Measurements from ENCODE around the gene ANTXR1.

The ANTXR1 gene

GRCh38 chr2:69026691-69027459 lies 13.9 kb downstream of the ANTXR1 start:
- Histone ChIP-seq H2AFZ (ENCODE audit: low read depth, low read length) (no peak overlapping the region), H3K4me3 (ENCODE audit: low read depth in 1 of 2, low read length in 2 of 2) (no peak overlapping the region), H3K36me3 (ENCODE audit: insufficient read depth, low read length) (no peaks in the 10 kb centered on the region), H3K4me2 (ENCODE audit: insufficient read depth, low read length) (no peak overlapping the region), H3K4me1 (ENCODE audit: insufficient read depth, low read length) (no peaks in the 10 kb centered on the region), H3K27me3 (ENCODE audit: insufficient read depth, low read length, poor library complexity) (no peaks in the 10 kb centered on the region), H3K9ac (ENCODE audit: low read depth, low read length) (no peak overlapping the region), H3K27ac (ENCODE audit: low read length) (no peak overlapping the region), H3K79me2 (ENCODE audit: insufficient read depth, low read length) (peaks cover 29% of the 10 kb centered on the region; the same call in 1 of the 2 replicates), H4K20me1 (ENCODE audit: insufficient read depth, low read length) (peaks cover 3% of the 10 kb centered on the region; the same call in 1 of the 2 replicates), H3K9me3 (ENCODE audit: insufficient read depth, low read length, severe bottlenecking) (peaks cover 7% of the 10 kb centered on the region)
- TF ChIP-seq EZH2 (IDR thresholded peaks at IDR 0.05; ENCODE audit: borderline replicate concordance, low read depth, low read length, severe bottlenecking) = no peak
- DNase-seq (no peak), ATAC-seq (ENCODE audit: insufficient read depth, low read depth) (no peak)

DNA sequence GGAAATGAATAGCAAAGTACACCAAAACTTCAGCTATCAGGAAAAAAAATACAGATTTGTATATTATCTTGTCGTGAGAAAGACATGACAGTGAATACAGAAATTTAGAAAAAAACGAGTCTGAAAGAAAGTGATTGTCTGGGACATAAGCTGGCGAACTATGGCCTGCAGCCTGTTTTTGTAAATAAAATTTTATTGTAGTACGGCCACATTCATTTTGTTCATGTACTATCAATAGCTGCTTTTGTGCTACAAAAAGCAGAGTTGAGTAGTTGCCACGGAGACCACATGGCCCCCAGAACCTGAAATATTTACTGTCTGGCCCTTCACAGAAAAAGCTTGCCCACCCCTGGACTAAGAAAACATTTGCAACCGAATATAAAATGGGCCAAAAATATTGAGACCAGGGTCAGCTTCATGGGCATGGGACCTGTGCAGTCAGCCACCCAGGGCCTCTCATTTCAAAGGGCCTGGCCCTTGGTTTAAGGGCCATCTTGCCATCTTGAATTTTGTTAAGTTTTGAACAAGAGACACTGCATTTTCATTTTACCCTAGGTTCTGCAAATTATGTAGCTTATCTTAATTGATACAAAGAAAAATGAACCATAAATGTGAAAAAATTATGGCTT lies 17.9 kb downstream of the ANTXR1 start:
- H3K4me3 ChIP-seq (ENCODE audit: low read depth in 1 of 2, low read length in 2 of 2) = no peak overlapping the region
- no peak for TF ChIP-seq EZH2 (IDR thresholded peaks at IDR 0.05; ENCODE audit: borderline replicate concordance, low read depth, low read length, severe bottlenecking)
- no peak for TF ChIP-seq CTCF (IDR thresholded peaks at IDR 0.05; ENCODE audit: borderline replicate concordance, extremely low read depth, low read length, poor library complexity, severe bottlenecking)
- no peak overlapping the region for H3K27ac ChIP-seq (ENCODE audit: low read length)

DNA sequence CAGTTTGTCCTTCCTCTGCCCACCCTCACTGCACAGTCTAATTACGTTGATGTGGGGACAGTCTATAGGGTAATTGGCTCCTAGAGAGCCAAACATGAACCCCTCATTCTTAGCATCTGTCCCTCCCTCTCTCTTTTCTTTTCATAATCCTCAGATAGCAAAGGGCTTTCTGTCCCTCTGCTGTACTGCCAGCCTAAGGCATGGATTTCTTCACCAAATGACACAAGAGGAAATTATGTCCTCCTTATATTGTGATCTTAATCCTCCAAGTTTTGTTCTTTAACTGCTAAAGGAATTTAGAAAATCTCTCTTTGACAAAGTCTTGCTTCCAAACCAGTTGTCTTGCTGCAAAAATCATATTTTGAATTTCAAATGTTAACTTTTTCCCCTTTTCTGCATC lies 18.5 kb downstream of the ANTXR1 start:
- ATAC-seq (ENCODE audit: insufficient read depth, low read depth) (no peak), DNase-seq (no peak)
- no peaks in the 10 kb centered on the region; the same call in 1 of the 2 replicates for H4K20me1 ChIP-seq (ENCODE audit: insufficient read depth, low read length)
- H3K27me3 ChIP-seq (ENCODE audit: insufficient read depth, low read length, poor library complexity) = no peaks in the 10 kb centered on the region
- no peaks in the 10 kb centered on the region for H3K4me1 ChIP-seq (ENCODE audit: insufficient read depth, low read length)
- no peaks in the 10 kb centered on the region for H3K36me3 ChIP-seq (ENCODE audit: insufficient read depth, low read length)
- peaks cover 7% of the 10 kb centered on the region for H3K9me3 ChIP-seq (ENCODE audit: insufficient read depth, low read length, severe bottlenecking)
- H3K79me2 ChIP-seq (ENCODE audit: insufficient read depth, low read length) = peaks cover 15% of the 10 kb centered on the region
- no peak overlapping the region for H3K9ac ChIP-seq (ENCODE audit: low read depth, low read length)
- no peak overlapping the region for H3K4me2 ChIP-seq (ENCODE audit: insufficient read depth, low read length)
- no peak overlapping the region for H2AFZ ChIP-seq (ENCODE audit: low read depth, low read length)
- TF ChIP-seq CTCF (IDR thresholded peaks at IDR 0.05; ENCODE audit: borderline replicate concordance, extremely low read depth, low read length, poor library complexity, severe bottlenecking) = no peak
- TF ChIP-seq EZH2 (IDR thresholded peaks at IDR 0.05; ENCODE audit: borderline replicate concordance, low read depth, low read length, severe bottlenecking) = no peak
- H3K4me3 ChIP-seq (ENCODE audit: low read depth in 1 of 2, low read length in 2 of 2) = no peak overlapping the region
- no peak overlapping the region for H3K27ac ChIP-seq (ENCODE audit: low read length)

More for the DNA sequence above, 17.9 kb downstream of the ANTXR1 start:
- Histone ChIP-seq H3K4me2 (ENCODE audit: insufficient read depth, low read length) (no peak overlapping the region), H2AFZ (ENCODE audit: low read depth, low read length) (no peak overlapping the region), H3K9me3 (ENCODE audit: insufficient read depth, low read length, severe bottlenecking) (peaks cover 7% of the 10 kb centered on the region), H3K79me2 (ENCODE audit: insufficient read depth, low read length) (peaks cover 15% of the 10 kb centered on the region), H3K9ac (ENCODE audit: low read depth, low read length) (no peak overlapping the region), H4K20me1 (ENCODE audit: insufficient read depth, low read length) (no peaks in the 10 kb centered on the region; the same call in 1 of the 2 replicates), H3K36me3 (ENCODE audit: insufficient read depth, low read length) (no peaks in the 10 kb centered on the region), H3K27me3 (ENCODE audit: insufficient read depth, low read length, poor library complexity) (no peaks in the 10 kb centered on the region), H3K4me1 (ENCODE audit: insufficient read depth, low read length) (no peaks in the 10 kb centered on the region)
- DNase-seq = no peak
- ATAC-seq (ENCODE audit: insufficient read depth, low read depth) = no peak

- Histone ChIP-seq H3K4me2 (ENCODE audit: insufficient read depth, low read length) (no peak overlapping the region), H3K27ac (ENCODE audit: low read length) (no peak overlapping the region), H4K20me1 (ENCODE audit: insufficient read depth, low read length) (no peaks in the 10 kb centered on the region; the same call in 1 of the 2 replicates), H2AFZ (ENCODE audit: low read depth, low read length) (no peak overlapping the region), H3K36me3 (ENCODE audit: insufficient read depth, low read length) (no peaks in the 10 kb centered on the region), H3K9ac (ENCODE audit: low read depth, low read length) (no peak overlapping the region), H3K4me1 (ENCODE audit: insufficient read depth, low read length) (no peaks in the 10 kb centered on the region), H3K9me3 (ENCODE audit: insufficient read depth, low read length, severe bottlenecking) (peaks cover 7% of the 10 kb centered on the region), H3K27me3 (ENCODE audit: insufficient read depth, low read length, poor library complexity) (no peaks in the 10 kb centered on the region), H3K79me2 (ENCODE audit: insufficient read depth, low read length) (peaks cover 12% of the 10 kb centered on the region), H3K4me3 (ENCODE audit: low read depth in 1 of 2, low read length in 2 of 2) (no peak overlapping the region)
- TF ChIP-seq CTCF (IDR thresholded peaks at IDR 0.05; ENCODE audit: borderline replicate concordance, extremely low read depth, low read length, poor library complexity, severe bottlenecking) (no peak), EZH2 (IDR thresholded peaks at IDR 0.05; ENCODE audit: borderline replicate concordance, low read depth, low read length, severe bottlenecking) (no peak)
- no peak for ATAC-seq (ENCODE audit: insufficient read depth, low read depth)
- DNase-seq = no peak
These were observed 19.4 kb downstream of the ANTXR1 start for GRCh38 chr2:69032336-69032735.

Data from DND-41 (cell line).